AG09309 (cell line): ENCODE results near the gene LRIT1.

Source experiments
- DNase-seq: peaks from one replicate; pipeline ENCODE4 v3.0.0-alpha.2; 2010; ENCODE audit warnings: low read depth
- H3K4me3 ChIP-seq: 2 replicates; pipeline ENCODE4 v1.5.1; 2011; ENCODE audit warnings: mild to moderate bottlenecking, low read depth, low read length, moderate library complexity; ENCODE audit not compliant: control insufficient read depth
- TF ChIP-seq, protein P1 (sequence below): IDR thresholded peaks from 2 replicates; pipeline ENCODE4 v1.5.1; 2011; ENCODE audit warnings: mild to moderate bottlenecking, low read depth, low read length, inconsistent platforms; ENCODE audit not compliant: insufficient read depth, control insufficient read depth; ENCODE audit errors: missing control alignments

The LRIT1 gene

DNA sequence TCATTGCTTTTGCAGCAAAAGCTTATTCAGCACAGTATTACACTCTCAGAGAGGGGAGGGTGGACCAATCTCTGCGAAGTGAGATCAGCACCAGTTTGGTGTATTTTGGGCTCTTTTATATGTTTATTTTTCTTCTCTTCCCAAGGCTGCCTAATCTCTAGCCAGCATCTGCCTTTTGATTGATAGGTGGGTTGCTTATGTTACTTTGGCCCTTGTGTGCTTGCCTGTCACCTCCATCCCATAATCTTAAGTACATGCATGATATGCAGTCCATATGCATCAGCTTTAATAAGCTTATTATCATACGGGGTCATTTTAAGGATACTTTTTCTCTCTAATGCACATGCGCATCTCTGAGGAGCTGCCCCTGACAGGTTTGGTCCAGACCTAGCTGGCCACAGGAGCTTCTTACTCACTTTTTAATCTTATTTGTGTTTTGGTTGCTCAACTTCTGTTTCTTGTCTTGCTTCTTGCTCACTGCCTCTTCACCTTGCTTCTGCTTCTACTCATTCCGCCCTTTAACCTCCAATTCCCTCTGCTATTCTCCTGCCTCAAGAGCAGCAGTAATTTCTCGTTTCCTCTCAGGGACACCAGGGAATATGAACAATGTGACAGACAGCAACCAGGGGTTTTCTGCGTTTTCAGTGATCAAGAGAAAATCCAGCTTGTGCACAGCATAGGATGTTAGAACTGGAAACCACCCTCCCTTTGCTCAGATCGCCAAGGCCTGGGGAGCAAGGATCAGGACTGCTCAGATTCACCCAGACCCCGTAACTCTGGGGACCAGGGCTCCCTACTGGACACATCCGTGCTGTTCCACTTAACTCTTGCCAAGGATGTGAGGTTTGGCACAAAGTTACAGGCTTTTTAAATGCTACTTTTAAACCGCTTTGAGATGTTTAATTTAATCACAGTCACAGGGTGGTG, 13.5 kb upstream of the LRIT1 start:
- TF ChIP-seq, protein P1, sequence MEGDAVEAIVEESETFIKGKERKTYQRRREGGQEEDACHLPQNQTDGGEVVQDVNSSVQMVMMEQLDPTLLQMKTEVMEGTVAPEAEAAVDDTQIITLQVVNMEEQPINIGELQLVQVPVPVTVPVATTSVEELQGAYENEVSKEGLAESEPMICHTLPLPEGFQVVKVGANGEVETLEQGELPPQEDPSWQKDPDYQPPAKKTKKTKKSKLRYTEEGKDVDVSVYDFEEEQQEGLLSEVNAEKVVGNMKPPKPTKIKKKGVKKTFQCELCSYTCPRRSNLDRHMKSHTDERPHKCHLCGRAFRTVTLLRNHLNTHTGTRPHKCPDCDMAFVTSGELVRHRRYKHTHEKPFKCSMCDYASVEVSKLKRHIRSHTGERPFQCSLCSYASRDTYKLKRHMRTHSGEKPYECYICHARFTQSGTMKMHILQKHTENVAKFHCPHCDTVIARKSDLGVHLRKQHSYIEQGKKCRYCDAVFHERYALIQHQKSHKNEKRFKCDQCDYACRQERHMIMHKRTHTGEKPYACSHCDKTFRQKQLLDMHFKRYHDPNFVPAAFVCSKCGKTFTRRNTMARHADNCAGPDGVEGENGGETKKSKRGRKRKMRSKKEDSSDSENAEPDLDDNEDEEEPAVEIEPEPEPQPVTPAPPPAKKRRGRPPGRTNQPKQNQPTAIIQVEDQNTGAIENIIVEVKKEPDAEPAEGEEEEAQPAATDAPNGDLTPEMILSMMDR, result no peak
- DNase-seq, result no peak
- no peak overlapping the region for H3K4me3 ChIP-seq

- no peak overlapping the region for H3K4me3 ChIP-seq
- DNase-seq, result no peak
- TF ChIP-seq, protein P1, result no peak
These were observed 7.4 kb upstream of the LRIT1 start for GRCh38 chr10:84248794-84249193.

DNA sequence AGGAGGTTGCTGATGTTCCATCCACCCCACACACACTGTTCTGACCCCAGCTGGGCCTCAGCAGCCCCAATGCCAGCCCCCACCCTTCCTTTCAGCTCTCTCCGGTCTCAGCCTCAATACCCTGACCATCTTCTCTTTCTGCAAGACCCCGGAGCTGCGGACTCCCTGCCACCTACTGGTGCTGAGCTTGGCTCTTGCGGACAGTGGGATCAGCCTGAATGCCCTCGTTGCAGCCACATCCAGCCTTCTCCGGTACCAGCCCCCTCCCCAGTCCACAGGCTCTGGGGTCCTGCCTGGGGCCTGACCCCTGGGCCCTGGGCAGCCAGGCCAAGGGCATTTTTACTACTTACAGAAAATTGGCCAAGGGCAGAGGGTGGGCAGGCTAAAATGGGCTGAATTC, 6.2 kb upstream of the LRIT1 start:
- no peak overlapping the region for H3K4me3 ChIP-seq
- TF ChIP-seq, protein P1, result no peak
- DNase-seq, result no peak

GRCh38 chr10:84244651-84245270, 3.4 kb upstream of the LRIT1 start, which contains the start of gene RGR:
RGR (plus strand) TSS chr10:84245053; CDS start chr10:84245091, 38 bp downstream.
- TF ChIP-seq, protein P1, result no peak
- no peak for DNase-seq
- H3K4me3 ChIP-seq, result no peak within 1 kb of the TSS

DNA sequence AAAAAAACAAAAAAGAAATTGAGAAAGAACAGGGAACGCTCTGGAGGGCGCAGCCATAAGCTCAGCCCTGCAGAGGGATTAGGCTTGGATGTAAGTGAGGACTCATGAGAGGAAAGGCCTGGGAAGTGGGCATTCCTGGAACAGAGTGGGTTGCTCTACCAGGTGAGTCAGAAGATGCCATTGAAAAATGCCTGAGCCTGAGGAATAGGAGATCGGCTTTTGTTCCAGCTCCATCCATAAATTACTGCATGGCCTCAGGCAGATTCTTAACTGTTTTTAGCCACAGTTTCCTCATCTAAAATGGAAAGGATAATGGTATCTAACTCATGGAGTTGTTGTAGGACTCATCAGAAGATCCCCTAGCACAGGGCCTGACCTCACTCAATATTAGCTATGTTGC, 2.4 kb upstream of the LRIT1 start:
- H3K4me3 ChIP-seq, result no peak overlapping the region
- TF ChIP-seq, protein P1, result no peak
- DNase-seq, result no peak

- TF ChIP-seq, protein P1, result no peak
- no peak overlapping the region for H3K4me3 ChIP-seq
- DNase-seq, result no peak
These were observed 2.4 kb downstream of the LRIT1 start for GRCh38 chr10:84238909-84239308.
